NCI-H2227 (cell line): ENCODE measurements around the gene LRSAM1.

ENCODE experiments used
- DNase-seq: peaks from one replicate; lab custom pipeline; 2025; ENCODE audit not compliant: unreplicated experiment; lab: John Stamatoyannopoulos, UW

Gene LRSAM1

GRCh38 chr9:127424676-127424999 is 26.7 kb upstream of the LRSAM1 start:
- DNase-seq = no peak

- no peak for DNase-seq
These were observed 24.6 kb upstream of the LRSAM1 start for GRCh38 chr9:127426756-127427155.

GRCh38 chr9:127428348-127428747 is 23.0 kb upstream of the LRSAM1 start:
- no peak for DNase-seq

GRCh38 chr9:127430415-127430814 is 20.9 kb upstream of the LRSAM1 start:
- DNase-seq = no peak

- no peak for DNase-seq
These were observed 13.6 kb upstream of the LRSAM1 start for GRCh38 chr9:127437497-127438264.

- DNase-seq = no peak
These were observed 12.9 kb upstream of the LRSAM1 start for GRCh38 chr9:127438394-127438793.

GRCh38 chr9:127444283-127444920 is 6.9 kb upstream of the LRSAM1 start:
- no peak for DNase-seq

- DNase-seq = no peak
These were observed 6.1 kb upstream of the LRSAM1 start for GRCh38 chr9:127444921-127445850.

- DNase-seq = no peak
These were observed 5.2 kb upstream of the LRSAM1 start for GRCh38 chr9:127445851-127446712.

- no peak for DNase-seq
These were observed 4.4 kb upstream of the LRSAM1 start for GRCh38 chr9:127446713-127447415.

GRCh38 chr9:127447416-127448111 is 3.7 kb upstream of the LRSAM1 start:
- DNase-seq = no peak

- no peak for DNase-seq
These were observed 3.1 kb upstream of the LRSAM1 start for GRCh38 chr9:127448112-127448805.

GRCh38 chr9:127449332-127449966 is 1.9 kb upstream of the LRSAM1 start:
- no peak for DNase-seq

- no peak for DNase-seq
These were observed 1.0 kb upstream of the LRSAM1 start for GRCh38 chr9:127450243-127450760.

GRCh38 chr9:127451608-127451857 is 223 bp downstream of the LRSAM1 start:
- no peak for DNase-seq

GRCh38 chr9:127451858-127452656 is 747 bp downstream of the LRSAM1 start:
- peak; percentile 49 for DNase-seq

GRCh38 chr9:127452691-127453090 is 1.4 kb downstream of the LRSAM1 start:
- no peak for DNase-seq
